Heart left ventricle (tissue), 13 donors: ENCODE data around the gene CD40LG.

Source experiments
- CTCF ChIP-seq, 12 donors: fragments of 200-600 bp; sonication (generic) in 4 of 12; IDR thresholded peaks; one replicate each; pipeline versions ENCODE4 v1.5.0 to v1.8.0; 2018 to 2022; ENCODE audit warnings: antibody characterized with exemption in 12 of 12, mild to moderate bottlenecking in 5 of 12
- POLR2A ChIP-seq, 2 donors: fragments of 450-650 bp; IDR thresholded peaks; one replicate each; pipeline ENCODE4 v1.6.1; 2017; ENCODE audit warnings: antibody characterized with exemption in 2 of 2, mild to moderate bottlenecking in 2 of 2, moderate library complexity in 2 of 2
- donor health status: ischemic (EF 13 %, LVEDD 7.1; RV severe dilation, severe dysfunction).
- donor health status: DM: no; HTN: yes; CAD: no.
- donor health status: DM: no; HTN: no; CAD: no.
- donor health status: ischemic (EF 25% LVEDD 6.9; RV normal size, moderate dysfunction).
- donor health status: ischemic (EF 25% LVEDD 5.7; RV mildly dilated, moderate dysfunction).
- donor health status: ischemic (EF 35%, LVEDD 5.7; RV mildly dilated, moderate dysfunction).
- donor health status: nonischemic (EF 11% LVEDD 7.7; RV severe dilation, severe dysfunction).
- donor health status: DM: yes; HTN: yes; CAD: no.
- donor health status: PGD.
- donor health status: ischemic (EF 29% LVEDD 5.4; RV normal size, mild dysfunction).
- donor health status: nonischemic (EF 23%, LVEDD 6.1; RV moderate dilation, normal function).

GRCh38 chrX:136652822-136653723 is 5.1 kb downstream of the CD40LG start:
- TF ChIP-seq CTCF (IDR thresholded peaks at IDR 0.05) (no peak), POLR2A (IDR thresholded peaks at IDR 0.05) (no peak)
